Measurements from ENCODE around the gene ZNHIT2.

The ZNHIT2 gene

DNA sequence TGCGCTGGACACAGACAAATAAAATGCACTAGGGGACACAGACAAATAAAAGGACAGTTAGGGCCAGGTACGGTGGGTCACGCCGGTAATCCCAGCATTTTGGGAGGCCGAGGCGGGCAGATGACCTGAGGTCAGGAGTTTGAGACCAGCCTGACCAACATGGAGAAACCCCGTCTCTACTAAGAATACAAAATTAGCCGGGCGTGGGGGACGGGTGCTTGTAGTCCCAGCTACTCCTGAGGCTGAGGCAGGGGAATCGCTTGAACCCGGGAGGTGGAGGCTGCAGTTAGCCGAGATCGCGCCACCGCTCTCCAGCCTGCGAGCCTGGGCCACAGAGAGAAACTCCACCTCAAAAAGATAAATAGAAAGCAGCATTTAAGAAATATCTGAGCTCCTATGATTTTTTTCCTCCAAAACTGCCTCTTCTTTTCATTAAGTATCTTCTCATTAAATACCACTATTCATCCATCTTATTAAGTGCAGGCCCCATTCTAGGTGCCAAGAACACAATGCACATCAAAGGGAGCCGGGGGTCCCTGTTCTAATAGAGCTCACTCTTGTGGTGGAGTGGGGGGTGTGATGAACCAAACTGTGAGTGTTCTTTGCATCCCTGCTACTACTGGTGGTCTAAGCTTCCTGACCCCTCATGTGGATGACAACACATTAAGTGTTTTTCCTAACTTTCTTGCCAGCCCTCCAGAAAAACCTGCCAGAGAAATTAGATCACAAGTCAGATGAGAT, 766 bp upstream of the ZNHIT2 start:
- H3K4me3 ChIP-seq (ENCODE audit: low read depth, low read length), result no peak overlapping the region

DNA sequence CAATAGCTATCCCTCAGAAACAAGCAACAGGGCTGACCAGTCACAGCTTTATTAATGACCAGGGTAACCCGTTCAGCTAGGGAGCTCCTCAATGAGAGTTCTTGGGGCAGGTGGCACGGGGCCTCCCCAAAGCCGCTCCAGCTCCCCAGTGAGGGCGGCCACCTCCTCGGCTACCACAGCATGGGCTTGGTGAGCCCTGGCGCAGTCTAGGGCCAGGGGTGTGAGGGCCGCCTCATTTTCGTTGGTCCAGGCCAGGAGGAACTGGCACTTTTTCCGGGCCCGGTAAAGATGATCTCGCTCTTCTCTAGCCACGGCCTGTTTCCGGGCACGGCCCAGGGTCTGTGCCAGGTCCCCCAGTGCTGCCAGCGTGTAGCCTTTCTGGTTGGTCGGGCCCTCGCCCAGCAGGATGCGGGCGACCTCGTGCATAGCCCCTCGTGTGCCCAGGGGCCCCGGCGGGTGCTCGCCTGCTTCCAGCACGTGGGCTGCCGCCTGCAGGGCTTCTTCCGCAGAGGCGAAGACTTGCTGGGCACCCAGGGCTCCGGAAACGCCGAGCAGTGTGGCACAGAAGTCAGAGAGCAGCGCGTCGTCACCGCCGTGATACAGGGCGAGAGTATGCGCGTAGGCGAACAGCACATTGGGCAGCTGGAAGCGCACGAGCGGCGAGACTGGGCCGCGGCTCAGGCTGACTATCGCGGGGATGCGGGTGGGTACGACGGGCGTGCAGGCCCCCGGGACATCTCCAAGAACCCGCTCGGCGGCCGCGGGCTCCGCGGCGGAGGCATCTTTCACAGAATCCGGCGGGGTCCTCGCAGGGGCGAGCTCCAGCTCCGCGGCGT, 913 bp downstream of the ZNHIT2 start:
- H3K79me2 ChIP-seq (ENCODE audit: control insufficient read depth, insufficient read depth, low read length, unreplicated experiment), result peaks cover 34% of the 10 kb centered on the region
- peaks cover 19% of the 10 kb centered on the region for H3K4me1 ChIP-seq (ENCODE audit: control insufficient read depth, insufficient read depth, low read length, unreplicated experiment)
- peaks cover 13% of the 10 kb centered on the region; the same call in 1 of the 2 replicates for H3K36me3 ChIP-seq (ENCODE audit: insufficient read depth, low read length)
- peak overlapping the region; percentile 78 for H3K4me3 ChIP-seq (ENCODE audit: low read depth, low read length)
- peak overlapping the region; percentile 65 for H3K27ac ChIP-seq (ENCODE audit: low read depth, low read length)
- no peak overlapping the region for H2AFZ ChIP-seq (ENCODE audit: low read length, unreplicated experiment)
- no peaks in the 10 kb centered on the region for H3K27me3 ChIP-seq (ENCODE audit: insufficient read depth, low read length)

More for the DNA sequence above, 766 bp upstream of the ZNHIT2 start:
- Histone ChIP-seq H3K27me3 (ENCODE audit: insufficient read depth, low read length) (no peaks in the 10 kb centered on the region), H3K36me3 (ENCODE audit: insufficient read depth, low read length) (peaks cover 13% of the 10 kb centered on the region; the same call in 1 of the 2 replicates), H2AFZ (ENCODE audit: low read length, unreplicated experiment) (no peak overlapping the region), H3K27ac (ENCODE audit: low read depth, low read length) (no peak overlapping the region), H3K4me1 (ENCODE audit: control insufficient read depth, insufficient read depth, low read length, unreplicated experiment) (peaks cover 20% of the 10 kb centered on the region), H3K79me2 (ENCODE audit: control insufficient read depth, insufficient read depth, low read length, unreplicated experiment) (peaks cover 48% of the 10 kb centered on the region)

DNA sequence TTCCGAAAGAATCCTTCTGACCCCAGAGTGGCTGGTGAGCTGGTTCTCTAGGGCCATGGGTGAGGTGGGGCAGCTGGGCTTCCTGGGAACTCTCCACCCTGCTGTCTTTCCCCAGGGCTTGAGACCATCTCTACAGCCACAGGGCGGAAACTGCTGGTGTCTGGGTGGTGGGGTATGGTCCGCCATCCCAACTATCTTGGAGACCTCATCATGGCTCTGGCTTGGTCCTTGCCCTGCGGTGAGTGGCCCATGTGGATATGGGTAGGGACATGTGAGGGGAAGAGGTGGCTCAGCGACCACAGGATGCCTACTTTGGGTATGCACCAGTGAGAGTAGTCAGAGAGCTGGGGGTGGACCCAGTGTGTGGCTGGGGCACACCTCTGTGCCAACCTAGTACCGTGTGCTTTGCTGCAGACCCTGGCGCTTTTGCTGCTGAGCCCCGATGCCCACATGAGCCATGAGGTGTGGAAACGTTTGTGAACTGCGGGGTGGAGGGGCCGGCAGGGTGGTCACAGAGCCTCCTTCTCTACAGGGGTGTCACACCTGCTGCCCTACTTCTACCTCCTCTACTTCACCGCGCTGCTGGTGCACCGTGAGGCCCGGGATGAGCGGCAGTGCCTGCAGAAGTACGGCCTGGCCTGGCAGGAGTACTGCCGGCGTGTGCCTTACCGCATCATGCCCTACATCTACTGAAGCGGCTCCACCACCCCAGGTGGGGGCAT, 2.0 kb downstream of the ZNHIT2 start:
- no peaks in the 10 kb centered on the region for H3K27me3 ChIP-seq (ENCODE audit: insufficient read depth, low read length)
- H3K79me2 ChIP-seq (ENCODE audit: control insufficient read depth, insufficient read depth, low read length, unreplicated experiment), result peaks cover 24% of the 10 kb centered on the region
- peak overlapping the region; percentile 78; the same call in 1 of the 2 replicates for H3K4me3 ChIP-seq (ENCODE audit: low read depth, low read length)
- H3K27ac ChIP-seq (ENCODE audit: low read depth, low read length), result no peak overlapping the region
- no peak overlapping the region for H2AFZ ChIP-seq (ENCODE audit: low read length, unreplicated experiment)
- peaks cover 13% of the 10 kb centered on the region for H3K4me1 ChIP-seq (ENCODE audit: control insufficient read depth, insufficient read depth, low read length, unreplicated experiment)
- H3K36me3 ChIP-seq (ENCODE audit: insufficient read depth, low read length), result peaks cover 8% of the 10 kb centered on the region; the same call in 1 of the 2 replicates

DNA sequence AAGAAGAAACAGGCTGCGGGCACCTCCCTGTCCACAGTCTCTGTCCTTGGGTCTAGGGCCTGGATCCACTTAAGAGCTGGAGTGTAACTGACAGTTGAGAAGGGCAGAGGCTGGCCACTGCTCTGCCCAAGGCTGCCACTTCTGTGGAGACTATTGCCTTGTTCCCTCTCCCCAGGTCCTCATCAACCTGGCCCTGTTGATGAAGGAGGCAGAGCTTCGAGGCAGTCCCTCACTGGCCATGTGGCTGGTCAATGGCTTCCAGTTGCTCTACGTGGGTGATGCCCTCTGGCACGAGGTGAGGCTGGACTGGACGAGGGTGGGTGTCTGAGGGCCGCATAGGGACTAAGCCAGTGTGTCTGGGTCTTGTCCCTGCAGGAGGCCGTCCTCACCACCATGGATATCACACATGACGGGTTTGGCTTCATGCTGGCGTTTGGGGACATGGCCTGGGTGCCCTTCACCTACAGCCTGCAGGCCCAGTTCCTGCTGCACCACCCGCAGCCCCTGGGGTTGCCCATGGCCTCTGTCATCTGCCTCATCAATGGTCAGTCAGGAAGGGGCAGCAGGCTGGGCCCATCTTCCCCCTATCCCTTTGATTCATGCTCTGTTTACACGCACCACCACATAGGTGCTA, 2.8 kb downstream of the ZNHIT2 start:
- Histone ChIP-seq H3K36me3 (ENCODE audit: insufficient read depth, low read length) (peaks cover 2% of the 10 kb centered on the region; the same call in 1 of the 2 replicates), H3K79me2 (ENCODE audit: control insufficient read depth, insufficient read depth, low read length, unreplicated experiment) (peaks cover 15% of the 10 kb centered on the region), H3K4me1 (ENCODE audit: control insufficient read depth, insufficient read depth, low read length, unreplicated experiment) (peaks cover 12% of the 10 kb centered on the region), H2AFZ (ENCODE audit: low read length, unreplicated experiment) (no peak overlapping the region), H3K27ac (ENCODE audit: low read depth, low read length) (no peak overlapping the region), H3K4me3 (ENCODE audit: low read depth, low read length) (no peak overlapping the region), H3K27me3 (ENCODE audit: insufficient read depth, low read length) (no peaks in the 10 kb centered on the region)

DNA sequence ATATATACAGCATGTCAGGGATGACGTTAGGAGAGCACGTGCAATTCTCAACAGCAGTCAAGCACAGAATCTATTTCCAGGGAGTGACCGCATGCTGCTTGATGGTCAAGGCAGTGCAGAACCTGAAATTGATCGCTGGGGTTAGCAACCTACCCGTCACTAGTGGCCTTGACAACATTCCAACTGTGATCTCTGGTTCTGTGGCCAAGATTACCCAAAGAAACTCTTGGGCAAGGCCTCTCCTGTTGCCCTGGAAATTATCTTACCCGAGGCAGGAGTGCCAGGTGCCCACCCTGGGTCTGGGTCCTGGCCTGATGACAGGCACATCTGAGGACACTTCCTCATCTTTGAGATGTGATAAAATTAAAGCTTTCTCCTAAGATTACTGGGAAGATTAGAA, 3.7 kb downstream of the ZNHIT2 start:
- no peak overlapping the region for H3K4me3 ChIP-seq (ENCODE audit: low read depth, low read length)
- H3K79me2 ChIP-seq (ENCODE audit: control insufficient read depth, insufficient read depth, low read length, unreplicated experiment), result peaks cover 13% of the 10 kb centered on the region
- H3K36me3 ChIP-seq (ENCODE audit: insufficient read depth, low read length), result no peaks in the 10 kb centered on the region
- no peak overlapping the region for H3K27ac ChIP-seq (ENCODE audit: low read depth, low read length)
- peaks cover 12% of the 10 kb centered on the region for H3K4me1 ChIP-seq (ENCODE audit: control insufficient read depth, insufficient read depth, low read length, unreplicated experiment)
- no peak overlapping the region for H2AFZ ChIP-seq (ENCODE audit: low read length, unreplicated experiment)
- no peaks in the 10 kb centered on the region for H3K27me3 ChIP-seq (ENCODE audit: insufficient read depth, low read length)

DNA sequence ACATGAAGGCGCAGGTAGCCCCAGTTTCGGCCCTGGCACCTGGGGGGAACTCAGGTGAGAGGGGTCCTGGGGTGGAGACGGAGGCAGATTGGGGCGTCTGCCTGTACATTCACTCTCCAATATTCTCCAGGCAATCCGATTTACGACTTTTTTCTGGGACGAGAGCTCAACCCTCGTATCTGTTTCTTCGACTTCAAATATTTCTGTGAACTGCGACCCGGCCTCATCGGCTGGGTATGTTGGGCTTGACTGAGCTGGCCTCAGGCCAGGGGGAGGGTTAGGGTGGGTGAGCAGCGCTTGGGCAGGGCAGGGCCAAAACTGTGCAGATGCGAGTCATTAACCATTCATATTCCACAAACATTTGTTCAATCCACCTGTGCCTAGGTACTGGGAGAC, 4.1 kb downstream of the ZNHIT2 start:
- Histone ChIP-seq H3K79me2 (ENCODE audit: control insufficient read depth, insufficient read depth, low read length, unreplicated experiment) (peaks cover 13% of the 10 kb centered on the region), H3K27ac (ENCODE audit: low read depth, low read length) (no peak overlapping the region), H3K4me3 (ENCODE audit: low read depth, low read length) (0 out of 2 replicates have a peak overlapping the region, but pooled peaks have one; percentile 63), H3K27me3 (ENCODE audit: insufficient read depth, low read length) (no peaks in the 10 kb centered on the region), H3K36me3 (ENCODE audit: insufficient read depth, low read length) (no peaks in the 10 kb centered on the region), H3K4me1 (ENCODE audit: control insufficient read depth, insufficient read depth, low read length, unreplicated experiment) (peaks cover 12% of the 10 kb centered on the region), H2AFZ (ENCODE audit: low read length, unreplicated experiment) (no peak overlapping the region)

DNA sequence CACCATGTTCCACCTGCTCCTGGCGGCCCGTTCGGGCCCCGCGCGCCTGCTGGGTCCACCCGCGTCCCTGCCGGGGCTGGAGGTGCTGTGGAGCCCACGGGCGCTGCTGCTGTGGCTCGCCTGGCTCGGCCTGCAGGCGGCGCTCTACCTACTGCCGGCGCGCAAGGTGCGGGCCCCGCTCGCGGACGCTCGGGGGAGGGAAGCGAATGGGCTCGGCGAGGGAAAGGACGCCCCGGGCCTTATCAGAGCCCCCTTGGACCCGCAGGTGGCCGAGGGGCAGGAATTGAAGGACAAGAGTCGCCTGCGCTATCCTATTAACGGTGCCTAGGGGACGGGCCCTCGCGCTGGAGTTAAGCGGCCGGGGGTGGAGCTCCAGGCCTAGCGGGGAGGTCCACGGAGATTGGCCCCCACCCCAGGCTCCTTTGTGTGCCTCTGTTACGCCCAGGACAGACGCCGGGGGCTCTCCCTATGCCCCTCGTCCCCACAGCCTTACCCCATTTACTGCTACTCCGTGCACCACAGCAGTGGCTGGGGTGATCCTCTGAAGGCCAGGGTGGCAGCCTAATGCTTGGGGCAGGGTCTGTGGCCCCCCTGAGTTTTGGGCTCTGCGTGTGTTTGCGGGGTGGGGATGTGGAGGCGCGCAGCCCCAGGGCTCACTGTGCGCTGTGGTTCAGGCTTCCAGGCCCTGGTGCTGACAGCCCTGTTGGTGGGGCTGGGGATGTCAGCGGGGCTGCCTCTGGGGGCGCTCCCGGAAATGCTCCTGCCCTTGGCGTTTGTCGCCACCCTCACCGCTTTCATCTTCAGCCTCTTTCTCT, 4.7 kb downstream of the ZNHIT2 start:
- Histone ChIP-seq H3K36me3 (ENCODE audit: insufficient read depth, low read length) (no peaks in the 10 kb centered on the region), H3K79me2 (ENCODE audit: control insufficient read depth, insufficient read depth, low read length, unreplicated experiment) (peaks cover 13% of the 10 kb centered on the region), H3K27me3 (ENCODE audit: insufficient read depth, low read length) (no peaks in the 10 kb centered on the region), H2AFZ (ENCODE audit: low read length, unreplicated experiment) (peak overlapping the region; percentile 30), H3K4me1 (ENCODE audit: control insufficient read depth, insufficient read depth, low read length, unreplicated experiment) (peaks cover 12% of the 10 kb centered on the region), H3K27ac (ENCODE audit: low read depth, low read length) (no peak overlapping the region), H3K4me3 (ENCODE audit: low read depth, low read length) (peak overlapping the region; percentile 63)

DNA sequence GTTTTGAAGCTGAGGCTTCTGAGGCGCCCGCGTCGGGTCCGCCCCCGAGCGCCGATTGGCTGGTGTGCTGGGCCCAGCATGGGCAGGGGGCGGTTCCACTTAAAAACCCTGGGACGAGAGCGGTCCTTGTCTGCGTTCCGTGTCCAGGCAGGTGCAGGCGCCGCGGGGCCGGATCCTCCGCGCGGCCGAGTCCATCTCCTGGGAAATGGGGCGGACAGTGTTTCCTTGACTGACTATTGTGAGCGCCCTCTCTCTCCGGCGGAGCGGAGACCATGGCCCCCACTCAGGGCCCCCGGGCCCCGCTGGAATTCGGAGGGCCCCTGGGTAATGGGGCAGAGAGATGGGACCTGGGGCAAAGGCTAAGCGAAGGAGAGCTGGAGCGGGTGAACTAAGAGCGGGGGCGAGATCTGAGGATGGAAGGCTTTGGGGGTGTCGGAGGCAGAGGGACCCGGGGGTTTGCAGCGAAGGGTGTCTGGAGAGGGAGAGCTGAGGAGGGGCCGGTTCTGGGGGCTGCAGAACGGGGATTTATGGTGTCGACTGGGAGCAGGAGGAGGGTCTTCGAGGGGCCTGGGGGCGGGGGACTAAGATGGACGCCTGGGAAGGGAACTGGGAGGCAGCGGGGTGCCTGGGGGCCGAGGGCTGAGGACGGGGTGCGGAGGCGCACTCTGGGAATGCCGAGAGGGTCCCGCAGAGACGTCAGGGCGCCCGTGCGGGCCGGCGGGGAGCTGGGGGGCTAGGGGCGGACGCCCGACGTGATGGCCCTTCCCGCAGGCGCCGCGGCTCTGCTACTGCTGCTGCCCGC, 5.6 kb downstream of the ZNHIT2 start, which contains the start of gene TM7SF2:
Gene TM7SF2 (plus strand): TSS at position 129 of the 802 bp plus-strand sequence. CDS start 144 bp downstream, at position 273.
- H3K4me3 ChIP-seq (ENCODE audit: low read depth, low read length), result peak within 1 kb of the TSS; percentile 63
- peaks cover 12% of the 10 kb centered on the region for H3K79me2 ChIP-seq (ENCODE audit: control insufficient read depth, insufficient read depth, low read length, unreplicated experiment)
- peak within 1 kb of the TSS; percentile 30 for H2AFZ ChIP-seq (ENCODE audit: low read length, unreplicated experiment)
- no peaks in the 10 kb centered on the region for H3K36me3 ChIP-seq (ENCODE audit: insufficient read depth, low read length)
- H3K27me3 ChIP-seq (ENCODE audit: insufficient read depth, low read length), result no peaks in the 10 kb centered on the region
- no peak within 1 kb of the TSS for H3K27ac ChIP-seq (ENCODE audit: low read depth, low read length)
- peaks cover 12% of the 10 kb centered on the region for H3K4me1 ChIP-seq (ENCODE audit: control insufficient read depth, insufficient read depth, low read length, unreplicated experiment)

DNA sequence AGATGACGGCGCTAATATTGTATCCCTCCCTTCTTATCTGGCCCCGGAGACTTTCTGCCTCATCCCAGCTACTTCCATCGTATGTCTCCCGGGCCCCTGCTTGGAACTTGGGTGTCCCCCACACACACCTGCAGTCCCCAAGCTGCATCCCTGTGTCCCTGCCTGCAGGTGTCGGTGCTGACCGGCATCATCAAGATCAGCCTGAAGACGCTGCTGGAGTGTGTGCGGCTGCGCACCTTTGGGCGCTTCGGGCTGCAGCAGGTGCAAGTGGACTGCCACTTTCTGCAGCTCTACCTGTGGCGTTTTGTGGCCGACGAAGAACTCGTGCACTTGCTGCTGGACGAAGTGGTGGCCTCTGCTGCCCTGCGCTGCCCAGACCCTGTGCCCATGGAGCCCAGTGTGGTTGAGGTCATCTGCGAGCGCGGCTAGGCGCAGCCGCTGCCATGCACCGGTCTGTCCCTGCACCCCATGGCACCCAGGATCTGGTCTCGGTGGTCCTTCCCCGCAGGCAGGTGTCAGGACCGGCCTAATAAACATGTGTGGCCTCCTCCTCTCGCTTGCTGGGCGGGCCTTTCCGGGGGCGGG, 6.2 kb downstream of the ZNHIT2 start:
- Histone ChIP-seq H3K4me1 (ENCODE audit: control insufficient read depth, insufficient read depth, low read length, unreplicated experiment) (peaks cover 8% of the 10 kb centered on the region), H3K27me3 (ENCODE audit: insufficient read depth, low read length) (no peaks in the 10 kb centered on the region), H3K36me3 (ENCODE audit: insufficient read depth, low read length) (no peaks in the 10 kb centered on the region), H3K27ac (ENCODE audit: low read depth, low read length) (no peak overlapping the region), H3K4me3 (ENCODE audit: low read depth, low read length) (no peak overlapping the region), H2AFZ (ENCODE audit: low read length, unreplicated experiment) (no peak overlapping the region), H3K79me2 (ENCODE audit: control insufficient read depth, insufficient read depth, low read length, unreplicated experiment) (peaks cover 5% of the 10 kb centered on the region)

Measured in ACC112 (cell line).